ENCODE results near the gene OAT.

Gene OAT

GRCh38 chr10:124453960-124454610 lies 35.4 kb upstream of the OAT start:
- DNase-seq, result no peak
- Histone ChIP-seq H3F3A (ENCODE audit: insufficient read depth, low read length) (no peaks in the 10 kb centered on the region), H3K9me3 (replicated peaks; ENCODE audit: insufficient read depth, low read length) (no peaks in the 10 kb centered on the region), H3K4me3 (ENCODE audit: low read length) (no peak overlapping the region), H3K4me2 (ENCODE audit: low read depth, low read length) (no peak overlapping the region), H3K27me3 (replicated peaks; ENCODE audit: insufficient read depth, low read length) (peaks cover 39% of the 10 kb centered on the region), H4K20me1 (ENCODE audit: insufficient read depth, low read length) (no peaks in the 10 kb centered on the region), H3K36me3 (replicated peaks; ENCODE audit: insufficient read depth, low read length) (no peaks in the 10 kb centered on the region), H2AFZ (ENCODE audit: low read length) (no peak overlapping the region), H3K27ac (ENCODE audit: low read length) (no peak overlapping the region), H3K9me2 (replicated peaks; ENCODE audit: insufficient read depth, low read length) (no peaks in the 10 kb centered on the region), H3K79me2 (ENCODE audit: low read length) (no peaks in the 10 kb centered on the region), H3K4me1 (ENCODE audit: low read length) (no peaks in the 10 kb centered on the region), H3K9ac (ENCODE audit: low read length) (no peak overlapping the region)
- TF ChIP-seq CTCF (IDR thresholded peaks at IDR 0.05; ENCODE audit: low read length) (no peak), EZH2 (optimal IDR thresholded peaks at IDR 0.05; ENCODE audit: low read depth, low read length) (no peak), EZH2phosphoT487 (IDR thresholded peaks at IDR 0.05; ENCODE audit: low read length) (no peak)

GRCh38 chr10:124451276-124451675 lies 32.6 kb upstream of the OAT start:
- H3K27me3 ChIP-seq (replicated peaks; ENCODE audit: insufficient read depth, low read length), result peaks cover 63% of the 10 kb centered on the region
- no peak for DNase-seq
- no peaks in the 10 kb centered on the region for H3K9me3 ChIP-seq (replicated peaks; ENCODE audit: insufficient read depth, low read length)
- H3K4me2 ChIP-seq (ENCODE audit: low read depth, low read length), result no peak overlapping the region
- no peaks in the 10 kb centered on the region for H3K36me3 ChIP-seq (replicated peaks; ENCODE audit: insufficient read depth, low read length)
- H3K79me2 ChIP-seq (ENCODE audit: low read length), result no peaks in the 10 kb centered on the region
- no peaks in the 10 kb centered on the region for H4K20me1 ChIP-seq (ENCODE audit: insufficient read depth, low read length)
- H3F3A ChIP-seq (ENCODE audit: insufficient read depth, low read length), result no peaks in the 10 kb centered on the region
- no peak overlapping the region for H2AFZ ChIP-seq (ENCODE audit: low read length)
- H3K4me3 ChIP-seq (ENCODE audit: low read length), result no peak overlapping the region
- no peaks in the 10 kb centered on the region for H3K9me2 ChIP-seq (replicated peaks; ENCODE audit: insufficient read depth, low read length)
- TF ChIP-seq EZH2 (optimal IDR thresholded peaks at IDR 0.05; ENCODE audit: low read depth, low read length) (no peak), CTCF (IDR thresholded peaks at IDR 0.05; ENCODE audit: low read length) (no peak), EZH2phosphoT487 (IDR thresholded peaks at IDR 0.05; ENCODE audit: low read length) (no peak)
- no peaks in the 10 kb centered on the region for H3K4me1 ChIP-seq (ENCODE audit: low read length)
- no peak overlapping the region for H3K27ac ChIP-seq (ENCODE audit: low read length)
- H3K9ac ChIP-seq (ENCODE audit: low read length), result no peak overlapping the region

- Histone ChIP-seq H3K4me2 (ENCODE audit: low read depth, low read length) (no peak overlapping the region), H3K4me3 (ENCODE audit: low read length) (no peak overlapping the region), H3K27me3 (replicated peaks; ENCODE audit: insufficient read depth, low read length) (peaks cover 62% of the 10 kb centered on the region), H2AFZ (ENCODE audit: low read length) (no peak overlapping the region), H3K27ac (ENCODE audit: low read length) (no peak overlapping the region), H4K20me1 (ENCODE audit: insufficient read depth, low read length) (no peaks in the 10 kb centered on the region), H3K4me1 (ENCODE audit: low read length) (no peaks in the 10 kb centered on the region), H3K9me2 (replicated peaks; ENCODE audit: insufficient read depth, low read length) (no peaks in the 10 kb centered on the region), H3K9me3 (replicated peaks; ENCODE audit: insufficient read depth, low read length) (no peaks in the 10 kb centered on the region), H3K9ac (ENCODE audit: low read length) (no peak overlapping the region), H3F3A (ENCODE audit: insufficient read depth, low read length) (no peaks in the 10 kb centered on the region), H3K36me3 (replicated peaks; ENCODE audit: insufficient read depth, low read length) (no peaks in the 10 kb centered on the region), H3K79me2 (ENCODE audit: low read length) (no peaks in the 10 kb centered on the region)
- TF ChIP-seq EZH2phosphoT487 (IDR thresholded peaks at IDR 0.05; ENCODE audit: low read length), result no peak
- no peak for TF ChIP-seq EZH2 (optimal IDR thresholded peaks at IDR 0.05; ENCODE audit: low read depth, low read length)
- TF ChIP-seq CTCF (IDR thresholded peaks at IDR 0.05; ENCODE audit: low read length), result no peak
- no peak for DNase-seq
Observed at GRCh38 chr10:124450783-124451057, 32.0 kb upstream of the OAT start.

Measured in MM.1S (cell line).